Subcutaneous abdominal adipose tissue (tissue), 5 donors: ENCODE results near the gene DNAJC11.
"Not testable (repeated sequence)": the region's sequence is repeated elsewhere in the genome, so short reads cannot be mapped to it uniquely, and the experiment has no call there.

Experiments used
- H3K27ac ChIP-seq: one replicate; pipeline ENCODE4 v1.7.0; 2013; ENCODE audit warnings: low read depth, mild to moderate bottlenecking, inconsistent platforms, low read length, moderate library complexity
- H3K27me3 ChIP-seq, 5 donors: one replicate each; pipeline ENCODE4 v1.7.0; 2013; ENCODE audit warnings: low read length in 5 of 5, inconsistent platforms in 1 of 5; ENCODE audit not compliant: control insufficient read depth in 5 of 5, insufficient read depth in 4 of 5
- H3K36me3 ChIP-seq, 5 donors: one replicate each; pipeline ENCODE4 v1.7.0; 2013; ENCODE audit warnings: low read length in 5 of 5; ENCODE audit not compliant: control insufficient read depth in 5 of 5, insufficient read depth in 5 of 5
- H3K4me1 ChIP-seq, 5 donors: one replicate each; pipeline ENCODE4 v1.7.0; 2013; ENCODE audit warnings: low read length in 5 of 5, mild to moderate bottlenecking in 3 of 5, moderate library complexity in 1 of 5; ENCODE audit not compliant: control insufficient read depth in 5 of 5, insufficient read depth in 5 of 5
- H3K4me3 ChIP-seq, 5 donors: one replicate each; pipeline ENCODE4 v1.7.0; 2013; ENCODE audit warnings: low read length in 5 of 5, low read depth in 1 of 5
- H3K9ac ChIP-seq, 5 donors: one replicate each; pipeline ENCODE4 v1.7.0; 2013; ENCODE audit warnings: low read length in 5 of 5, mild to moderate bottlenecking in 4 of 5, moderate library complexity in 3 of 5
- H3K9me3 ChIP-seq, 5 donors: one replicate each; pipeline ENCODE4 v1.7.0; 2013; ENCODE audit warnings: low read length in 5 of 5; ENCODE audit not compliant: control insufficient read depth in 5 of 5
- donor health status: healthy.
- donor health status: healthy.
- donor health status: healthy.
- donor health status: healthy.
- donor health status: healthy.

Gene DNAJC11, protein sequence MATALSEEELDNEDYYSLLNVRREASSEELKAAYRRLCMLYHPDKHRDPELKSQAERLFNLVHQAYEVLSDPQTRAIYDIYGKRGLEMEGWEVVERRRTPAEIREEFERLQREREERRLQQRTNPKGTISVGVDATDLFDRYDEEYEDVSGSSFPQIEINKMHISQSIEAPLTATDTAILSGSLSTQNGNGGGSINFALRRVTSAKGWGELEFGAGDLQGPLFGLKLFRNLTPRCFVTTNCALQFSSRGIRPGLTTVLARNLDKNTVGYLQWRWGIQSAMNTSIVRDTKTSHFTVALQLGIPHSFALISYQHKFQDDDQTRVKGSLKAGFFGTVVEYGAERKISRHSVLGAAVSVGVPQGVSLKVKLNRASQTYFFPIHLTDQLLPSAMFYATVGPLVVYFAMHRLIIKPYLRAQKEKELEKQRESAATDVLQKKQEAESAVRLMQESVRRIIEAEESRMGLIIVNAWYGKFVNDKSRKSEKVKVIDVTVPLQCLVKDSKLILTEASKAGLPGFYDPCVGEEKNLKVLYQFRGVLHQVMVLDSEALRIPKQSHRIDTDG

GRCh38 chr1:6701437-6702153, at the start of gene DNAJC11:
Gene DNAJC11 (minus strand): TSS chr1:6701816. CDS start chr1:6701800, 16 bp downstream.
- H3K9ac ChIP-seq, result peak within 1 kb of the TSS; percentile 60 to 99 (median 98)
- H3K27me3 ChIP-seq, result no peaks in the 10 kb centered on the region
- H3K4me1 ChIP-seq, result peaks cover 4 to 22% (median 16%) of the 10 kb centered on the region in 5 donors
- H3K4me3 ChIP-seq, result peak within 1 kb of the TSS; percentile 75 to 99 (median 98)
- H3K36me3 ChIP-seq, result peaks cover 0 to 6% (median 0%) of the 10 kb centered on the region in 5 donors
- peaks cover 0 to 2% (median 0%) of the 10 kb centered on the region in 5 donors for H3K9me3 ChIP-seq
- H3K27ac ChIP-seq, result peak within 1 kb of the TSS; percentile 75

DNA sequence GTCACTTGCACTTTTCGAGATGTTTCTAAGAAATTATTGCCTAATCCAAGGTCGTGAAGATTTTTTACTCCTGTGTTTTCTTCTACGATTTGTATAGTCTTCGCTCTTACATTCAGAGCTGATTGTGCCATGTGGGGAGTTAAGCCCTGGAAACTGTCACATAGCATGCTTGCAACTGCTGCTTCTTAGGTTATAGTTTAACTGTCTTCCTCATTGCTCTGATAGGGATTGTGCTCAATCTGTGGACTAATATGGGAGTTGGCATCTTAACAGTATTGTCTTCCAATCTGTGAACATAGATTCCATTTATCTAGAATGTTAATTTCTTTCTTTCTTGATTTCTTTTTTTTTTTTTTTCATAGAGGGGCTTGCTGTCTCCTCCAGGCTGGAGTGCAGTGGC, 48.9 kb upstream of the DNAJC11 start:
- Histone ChIP-seq H3K27me3 (no peaks in the 10 kb centered on the region), H3K27ac (no peak overlapping the region), H3K4me1 (no peaks in the 10 kb centered on the region), H3K9ac (no peak overlapping the region), H3K9me3 (no peaks in the 10 kb centered on the region), H3K36me3 (no peaks in the 10 kb centered on the region), H3K4me3 (no peak overlapping the region)

GRCh38 chr1:6747674-6748073, 46.1 kb upstream of the DNAJC11 start:
- H3K4me1 ChIP-seq, result peaks cover 6 to 14% (median 12%) of the 10 kb centered on the region in 5 donors
- no peak overlapping the region for H3K27ac ChIP-seq
- no peaks in the 10 kb centered on the region for H3K9me3 ChIP-seq
- H3K4me3 ChIP-seq, result no peak overlapping the region
- H3K9ac ChIP-seq, result no peak overlapping the region
- no peaks in the 10 kb centered on the region for H3K27me3 ChIP-seq
- H3K36me3 ChIP-seq, result no peaks in the 10 kb centered on the region

GRCh38 chr1:6745073-6745472, 43.5 kb upstream of the DNAJC11 start:
- H3K4me1 ChIP-seq, result peaks cover 6 to 14% (median 12%) of the 10 kb centered on the region in 5 donors
- peaks cover 0 to 4% (median 3%) of the 10 kb centered on the region in 5 donors for H3K9me3 ChIP-seq
- no peak overlapping the region for H3K4me3 ChIP-seq
- no peaks in the 10 kb centered on the region for H3K27me3 ChIP-seq
- H3K27ac ChIP-seq, result no peak overlapping the region
- no peak overlapping the region for H3K9ac ChIP-seq
- no peaks in the 10 kb centered on the region for H3K36me3 ChIP-seq

DNA sequence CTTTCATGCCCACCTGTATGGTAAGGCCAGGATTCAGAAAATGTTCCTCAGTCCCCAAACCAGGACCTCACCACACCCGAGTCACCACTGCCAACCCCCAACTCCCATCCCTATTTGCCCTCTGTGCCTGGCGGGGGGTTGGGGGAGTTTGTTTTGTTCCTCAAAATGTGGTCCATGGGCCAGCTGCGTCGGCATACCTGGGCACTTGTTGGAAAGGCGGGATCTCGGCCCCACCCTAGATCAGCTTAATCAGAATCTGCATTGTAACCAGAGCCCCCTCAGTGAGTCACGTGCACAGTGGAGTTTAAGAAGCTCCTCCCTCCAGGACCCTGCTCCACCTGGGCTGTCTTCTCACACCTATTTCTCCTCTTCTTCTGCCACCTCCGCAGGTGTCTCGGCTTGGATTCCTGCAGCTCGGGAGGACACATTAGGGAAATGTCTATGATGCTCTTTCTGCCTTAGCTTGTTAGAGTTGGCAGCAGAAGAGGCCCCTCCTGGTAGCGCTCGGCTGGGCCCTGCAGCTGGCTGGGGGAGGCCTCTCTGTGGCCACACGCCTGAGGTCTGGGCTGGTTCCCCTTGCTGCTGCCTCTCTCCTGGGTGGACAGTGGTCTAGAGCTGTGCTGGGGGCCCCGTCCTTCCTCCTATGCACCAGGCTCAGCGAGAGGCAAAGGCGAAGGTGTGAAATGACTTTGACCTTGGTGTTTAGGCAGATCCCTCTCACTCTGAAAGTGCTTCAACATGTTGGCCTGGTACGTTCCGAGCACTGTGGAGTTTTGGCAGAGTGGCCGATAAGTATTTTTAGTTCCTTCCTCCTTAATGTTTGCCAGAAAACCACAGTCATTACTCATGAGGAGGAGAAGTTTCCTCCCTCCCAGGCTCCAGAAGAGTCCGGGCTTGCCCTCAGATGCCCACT, 41.8 kb upstream of the DNAJC11 start:
- H3K9me3 ChIP-seq, result peaks cover 0 to 4% (median 3%) of the 10 kb centered on the region in 5 donors
- peak overlapping the region; percentile 54 for H3K27ac ChIP-seq
- H3K4me1 ChIP-seq, result peaks cover 6 to 14% (median 12%) of the 10 kb centered on the region in 5 donors
- no peaks in the 10 kb centered on the region for H3K27me3 ChIP-seq
- H3K9ac ChIP-seq, result peak overlapping the region in 1 of 5 donors; percentile 65
- H3K4me3 ChIP-seq, result peak overlapping the region in 4 of 5 donors; percentile 11 to 48 (median 24)
- H3K36me3 ChIP-seq, result no peaks in the 10 kb centered on the region

DNA sequence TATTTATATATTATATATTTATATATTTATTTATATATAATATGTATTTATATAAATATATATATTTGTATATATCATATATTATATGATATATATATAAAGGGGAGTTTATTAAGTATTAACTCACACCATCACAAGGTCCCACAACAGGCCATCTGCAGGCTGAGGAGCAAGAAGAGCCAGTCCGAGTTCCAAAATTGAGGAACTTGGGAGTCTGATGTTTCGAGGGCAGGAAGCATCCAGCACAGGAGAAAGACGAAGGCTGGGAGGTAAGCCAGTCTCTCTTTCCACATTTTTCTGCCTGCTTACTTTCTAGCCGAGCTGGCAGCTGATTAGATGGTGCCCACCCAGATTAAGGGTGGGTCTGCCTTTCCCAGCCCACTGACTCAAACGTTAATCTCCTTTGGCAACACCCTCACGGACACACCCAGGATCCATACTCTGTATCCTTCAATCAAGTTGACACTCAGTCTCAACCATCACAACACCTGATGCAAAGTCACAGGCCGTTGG, 41.1 kb upstream of the DNAJC11 start:
- H3K27ac ChIP-seq, result not testable (repeated sequence)

DNA sequence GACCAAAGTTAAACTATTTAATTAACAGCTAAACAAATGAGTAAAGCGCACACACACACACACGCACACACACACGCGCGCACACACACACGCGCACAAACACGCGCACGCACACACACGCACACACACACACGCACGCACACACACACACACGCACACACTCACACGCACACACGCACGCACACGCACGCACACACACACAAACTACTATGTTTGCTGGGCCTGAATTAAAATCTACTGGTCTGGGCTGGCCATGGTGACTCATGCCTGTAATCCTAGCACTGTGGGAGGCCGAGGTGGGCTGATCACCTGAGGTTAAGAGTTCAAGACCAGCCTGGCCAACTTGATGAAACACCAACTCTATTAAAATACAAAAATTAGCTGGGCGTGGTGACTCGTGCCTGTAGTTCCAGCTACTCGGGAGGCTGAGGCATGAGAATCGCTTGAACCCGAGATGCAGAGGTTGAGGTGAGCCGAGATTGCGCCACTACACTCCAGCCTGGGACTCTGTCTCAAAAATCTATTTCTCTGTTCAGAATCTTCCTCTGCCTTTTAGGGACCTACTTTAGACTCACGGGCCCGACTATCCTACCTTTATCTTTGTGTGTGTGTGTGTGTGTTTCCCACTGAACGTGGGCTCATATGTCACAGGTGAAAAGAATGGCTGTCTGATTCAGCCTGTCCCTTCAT, 37.5 kb upstream of the DNAJC11 start:
- Histone ChIP-seq H3K36me3 (no peaks in the 10 kb centered on the region), H3K9me3 (peaks cover 0 to 4% (median 3%) of the 10 kb centered on the region in 5 donors), H3K27me3 (no peaks in the 10 kb centered on the region), H3K4me3 (no peak overlapping the region), H3K4me1 (peaks cover 6 to 17% (median 12%) of the 10 kb centered on the region in 5 donors), H3K27ac (no peak overlapping the region), H3K9ac (no peak overlapping the region)

More for the DNA sequence above, 41.1 kb upstream of the DNAJC11 start:
- H3K27me3 ChIP-seq, H3K9ac ChIP-seq, H3K36me3 ChIP-seq, H3K9me3 ChIP-seq: not testable (repeated sequence)
- Histone ChIP-seq H3K4me1 (peaks cover 6 to 14% (median 12%) of the 10 kb centered on the region in 5 donors), H3K4me3 (peak overlapping the region in 1 of 5 donors; percentile 25)

- Histone ChIP-seq H3K4me1 (peaks cover 0 to 3% (median 0%) of the 10 kb centered on the region in 5 donors), H3K27me3 (peaks cover 0 to 4% (median 0%) of the 10 kb centered on the region in 5 donors), H3K4me3 (no peak overlapping the region), H3K36me3 (no peaks in the 10 kb centered on the region), H3K27ac (no peak overlapping the region), H3K9ac (no peak overlapping the region), H3K9me3 (no peaks in the 10 kb centered on the region)
Measured at GRCh38 chr1:6732942-6733341, 31.3 kb upstream of the DNAJC11 start.

- H3K4me3 ChIP-seq, result no peak overlapping the region
- no peaks in the 10 kb centered on the region for H3K36me3 ChIP-seq
- no peak overlapping the region for H3K9ac ChIP-seq
- peaks cover 0 to 9% (median 3%) of the 10 kb centered on the region in 5 donors for H3K4me1 ChIP-seq
- H3K27ac ChIP-seq, result no peak overlapping the region
- H3K9me3 ChIP-seq, result no peaks in the 10 kb centered on the region
- H3K27me3 ChIP-seq, result peaks cover 0 to 4% (median 0%) of the 10 kb centered on the region in 5 donors
Measured at GRCh38 chr1:6731905-6732304, 30.3 kb upstream of the DNAJC11 start.
